Embryonic facial prominence (tissue), 1 donor: ENCODE results near the gene POLR1E.

Experiments
- DNase-seq: peaks from one replicate; pipeline ENCODE4 v3.0.0-alpha.2; 2016; ENCODE audit errors: extremely low spot score

The POLR1E gene, protein sequence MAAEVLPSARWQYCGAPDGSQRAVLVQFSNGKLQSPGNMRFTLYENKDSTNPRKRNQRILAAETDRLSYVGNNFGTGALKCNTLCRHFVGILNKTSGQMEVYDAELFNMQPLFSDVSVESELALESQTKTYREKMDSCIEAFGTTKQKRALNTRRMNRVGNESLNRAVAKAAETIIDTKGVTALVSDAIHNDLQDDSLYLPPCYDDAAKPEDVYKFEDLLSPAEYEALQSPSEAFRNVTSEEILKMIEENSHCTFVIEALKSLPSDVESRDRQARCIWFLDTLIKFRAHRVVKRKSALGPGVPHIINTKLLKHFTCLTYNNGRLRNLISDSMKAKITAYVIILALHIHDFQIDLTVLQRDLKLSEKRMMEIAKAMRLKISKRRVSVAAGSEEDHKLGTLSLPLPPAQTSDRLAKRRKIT

DNA sequence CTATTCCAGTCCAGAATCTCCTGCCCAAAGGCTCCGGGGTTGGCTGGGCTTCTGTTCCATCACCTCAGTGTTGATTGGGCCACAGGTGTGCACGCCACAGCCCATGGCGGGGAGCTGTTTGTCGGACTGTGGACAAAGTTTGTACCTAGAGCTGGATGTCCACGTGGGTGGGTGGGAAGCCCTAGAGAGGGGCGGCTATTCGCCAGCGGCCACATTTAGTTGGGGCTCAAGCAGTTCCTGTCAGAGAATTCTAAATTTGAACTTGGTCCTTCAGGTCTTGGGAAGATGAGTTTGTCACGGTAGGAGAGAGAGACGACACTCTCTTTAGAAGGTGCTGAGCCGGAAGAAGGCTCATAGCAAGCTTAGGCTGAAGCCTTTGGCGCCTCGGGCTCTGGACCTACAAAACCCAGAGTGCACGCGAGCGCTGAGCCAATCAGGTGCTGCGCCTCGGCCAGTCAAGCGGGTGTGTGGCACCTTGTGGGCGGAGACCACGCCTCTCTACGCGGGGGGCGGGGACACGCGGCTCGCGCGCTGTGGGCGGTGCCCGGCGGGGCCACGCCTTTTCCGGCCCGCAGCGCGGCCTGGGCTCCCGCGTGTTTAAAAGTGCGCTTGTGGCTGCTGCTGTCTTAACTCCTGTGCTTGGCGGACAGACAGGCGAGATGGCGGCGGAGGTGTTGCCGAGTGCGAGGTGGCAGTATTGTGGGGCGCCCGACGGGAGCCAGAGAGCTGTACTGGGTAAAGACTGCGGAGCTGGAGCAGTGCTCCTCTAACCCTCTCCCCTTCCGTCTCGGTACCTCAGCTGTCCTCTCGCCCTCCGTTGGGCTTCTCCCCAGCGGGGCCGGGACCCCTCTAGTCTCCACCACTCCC, at the start of gene POLR1E:
TSS of gene POLR1E (plus strand) at position 560 of the 867 bp plus-strand sequence. CDS start at position 660, 100 bp downstream.
- peak; percentile 62 for DNase-seq

DNA sequence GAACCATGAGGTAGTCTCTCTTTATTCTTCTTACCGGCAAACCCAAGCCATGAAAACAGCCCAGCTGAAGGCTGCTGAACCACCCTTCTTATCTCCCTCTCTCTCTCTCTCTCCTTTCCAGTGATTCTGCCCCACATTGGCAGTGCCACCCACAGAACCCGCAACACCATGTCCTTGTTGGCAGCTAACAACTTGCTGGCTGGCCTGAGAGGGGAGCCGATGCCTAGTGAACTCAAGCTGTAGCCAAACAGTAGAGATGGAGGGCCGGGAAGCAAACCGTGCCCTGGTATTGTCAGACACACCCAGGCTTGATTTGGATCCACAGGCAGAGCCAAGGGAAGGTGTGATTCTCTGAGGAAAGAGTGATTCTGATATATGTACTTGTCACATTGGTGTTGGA, 49.2 kb upstream of the POLR1E start:
- DNase-seq: no peak

DNA sequence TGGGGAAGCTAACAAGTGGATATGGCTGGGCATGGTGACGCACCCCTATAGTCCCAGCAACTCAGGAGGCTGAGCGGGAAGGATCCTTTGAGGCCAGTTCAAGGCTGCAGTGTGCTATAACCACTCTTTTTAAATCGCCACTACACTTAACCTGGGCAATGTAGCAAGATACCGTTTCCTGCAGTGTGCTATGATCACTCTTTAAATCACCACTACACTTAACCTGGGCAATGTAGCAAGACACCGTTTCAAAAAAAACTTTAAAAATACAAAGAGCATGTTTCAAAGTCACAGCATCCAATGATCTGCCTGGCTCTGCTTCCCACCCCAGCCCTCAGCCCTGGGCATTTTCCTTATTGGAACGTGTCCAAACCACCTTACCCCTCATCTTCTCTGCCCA, 48.7 kb upstream of the POLR1E start:
- DNase-seq: no peak

DNA sequence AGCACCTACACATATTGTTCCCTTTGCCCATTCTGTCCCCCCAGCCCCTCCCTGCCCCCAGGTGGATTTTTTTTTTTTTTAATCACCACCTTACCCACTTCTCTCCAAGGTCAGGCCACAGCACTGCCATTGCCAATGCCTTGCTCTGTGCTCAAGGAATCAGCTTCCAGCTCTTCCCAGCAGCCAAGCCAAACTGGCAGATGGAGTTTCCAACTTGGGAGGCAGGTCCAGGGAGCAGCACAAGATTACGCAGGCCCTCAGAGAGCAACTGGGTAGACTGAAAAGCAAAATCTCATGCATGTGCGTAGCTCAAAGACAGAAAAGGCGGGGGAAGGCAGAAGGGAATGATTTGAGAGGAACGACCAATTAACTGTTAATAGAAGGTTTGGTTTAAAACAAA, 48.1 kb upstream of the POLR1E start:
- DNase-seq: no peak

DNA sequence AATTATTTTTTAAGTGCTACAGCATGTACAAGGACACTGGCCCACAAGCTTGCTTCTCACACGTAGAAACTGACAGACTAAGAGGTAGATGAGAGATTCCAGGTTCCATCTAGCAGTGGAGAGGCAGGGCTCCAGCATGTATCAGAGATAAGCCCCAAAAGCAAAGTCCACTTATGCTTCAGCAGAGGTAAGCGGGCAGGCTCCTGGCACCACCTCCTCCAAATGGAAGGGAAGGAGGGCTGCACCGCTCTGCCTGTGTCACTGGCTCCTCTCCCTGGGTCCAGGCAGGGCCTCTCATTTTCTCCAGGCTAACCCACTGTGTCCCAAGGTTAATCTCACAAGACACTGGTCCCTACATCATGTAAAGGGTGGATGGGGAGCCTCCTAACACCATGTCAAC, 47.4 kb upstream of the POLR1E start:
- DNase-seq: no peak

DNA sequence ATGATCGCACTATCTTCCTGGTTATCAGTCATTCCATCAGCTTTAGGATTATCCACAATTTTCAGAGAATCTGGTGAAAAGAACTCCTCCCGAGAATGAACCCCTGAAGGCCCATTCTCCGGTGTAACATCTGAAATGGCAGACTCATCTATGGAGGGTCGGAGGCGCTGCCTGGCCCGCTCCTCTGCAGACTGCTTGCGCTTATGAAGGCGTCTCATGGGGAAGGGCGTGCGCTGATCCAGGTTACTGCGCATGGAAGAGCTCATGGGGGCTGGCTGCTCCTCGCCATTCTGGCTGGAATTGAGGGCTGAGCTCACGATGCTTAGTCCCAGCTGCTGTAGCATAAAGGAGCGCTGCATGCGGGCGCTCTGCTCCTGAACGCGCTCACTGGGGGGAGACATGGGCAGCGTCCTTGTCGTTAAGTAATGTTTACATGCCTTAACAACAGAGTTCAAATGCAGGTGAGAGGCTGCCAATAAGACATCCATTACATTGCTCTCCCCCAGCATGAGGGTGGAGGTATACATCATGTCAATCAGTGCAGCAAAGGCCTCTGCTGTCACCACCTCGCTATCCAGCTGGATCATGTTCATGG, 43.9 kb upstream of the POLR1E start:
- no peak for DNase-seq

DNA sequence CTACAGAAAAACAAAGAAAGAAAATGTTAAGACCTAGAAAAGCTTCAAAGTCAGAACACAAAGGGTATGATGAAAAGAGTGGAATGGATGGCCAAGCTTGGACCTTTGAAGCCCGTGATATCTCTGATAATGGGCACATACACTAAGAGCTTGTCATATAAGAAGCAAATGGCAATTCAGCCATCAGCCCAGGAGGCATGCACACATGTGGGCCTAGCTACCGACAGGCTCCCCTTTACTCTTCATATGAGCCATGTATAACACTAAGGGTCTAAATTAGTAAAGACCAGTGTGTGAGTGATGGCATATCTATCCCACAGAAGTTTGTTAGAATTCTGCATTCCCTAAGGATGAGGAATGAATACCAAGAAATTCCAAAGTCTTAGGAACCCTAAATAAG, 43.2 kb upstream of the POLR1E start:
- DNase-seq: no peak

DNA sequence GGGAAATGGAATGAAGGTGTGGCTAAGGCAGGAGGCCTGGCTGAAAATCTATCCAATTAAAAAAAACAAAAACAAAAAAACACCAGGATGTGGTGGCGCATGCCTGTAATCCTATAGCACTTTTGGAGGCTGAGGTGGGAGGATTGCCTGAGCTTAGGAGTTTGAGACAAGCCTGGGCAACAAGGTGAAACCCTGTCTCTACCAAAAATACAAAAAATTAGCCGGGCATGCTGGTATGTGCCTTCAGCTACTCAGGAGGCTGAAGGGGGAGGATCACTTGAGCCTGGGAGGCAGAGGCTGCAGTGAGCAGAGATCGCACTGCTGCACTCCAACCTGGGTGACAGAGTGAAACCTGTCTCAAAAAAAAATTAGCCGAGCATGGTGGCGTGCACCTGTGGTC, 42.2 kb upstream of the POLR1E start:
- no peak for DNase-seq

DNA sequence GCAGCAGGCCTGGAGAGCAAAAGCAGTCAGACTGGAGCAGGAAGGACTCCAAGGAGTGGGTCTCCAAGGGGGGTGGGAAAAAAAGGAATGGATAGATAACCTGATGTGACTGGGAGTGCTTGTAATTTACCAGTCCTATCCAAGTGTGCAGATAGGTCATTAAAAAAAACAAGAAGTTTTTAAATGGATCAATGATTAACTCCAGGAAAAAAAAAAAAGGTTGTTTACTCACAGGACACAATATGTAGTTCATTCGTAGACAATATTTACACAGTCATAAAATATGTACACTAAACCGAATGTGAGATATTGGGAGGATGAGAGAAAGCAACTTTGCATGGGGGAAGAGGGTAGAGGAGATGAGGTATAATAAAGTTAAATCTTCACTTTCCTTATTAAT, 40.9 kb upstream of the POLR1E start:
- DNase-seq: no peak

DNA sequence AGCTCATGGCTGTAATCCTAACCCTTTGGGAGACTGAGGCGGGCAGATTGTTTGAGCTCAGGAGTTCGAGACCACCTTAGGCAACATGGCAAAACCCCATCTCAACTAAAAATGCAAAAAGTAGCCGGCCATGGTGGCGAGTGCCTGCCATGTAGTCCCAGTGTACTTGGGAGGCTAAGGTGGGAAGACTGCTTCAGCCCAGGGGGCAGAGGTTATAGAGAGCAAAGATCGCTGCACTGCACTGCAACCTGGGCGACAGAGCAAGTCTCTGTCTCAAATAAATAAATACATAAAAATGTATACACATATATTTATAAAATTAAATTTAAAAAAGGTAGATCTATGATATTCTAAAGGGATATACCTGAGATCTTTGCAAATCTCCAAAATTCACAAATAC, 39.9 kb upstream of the POLR1E start:
- DNase-seq: no peak

DNA sequence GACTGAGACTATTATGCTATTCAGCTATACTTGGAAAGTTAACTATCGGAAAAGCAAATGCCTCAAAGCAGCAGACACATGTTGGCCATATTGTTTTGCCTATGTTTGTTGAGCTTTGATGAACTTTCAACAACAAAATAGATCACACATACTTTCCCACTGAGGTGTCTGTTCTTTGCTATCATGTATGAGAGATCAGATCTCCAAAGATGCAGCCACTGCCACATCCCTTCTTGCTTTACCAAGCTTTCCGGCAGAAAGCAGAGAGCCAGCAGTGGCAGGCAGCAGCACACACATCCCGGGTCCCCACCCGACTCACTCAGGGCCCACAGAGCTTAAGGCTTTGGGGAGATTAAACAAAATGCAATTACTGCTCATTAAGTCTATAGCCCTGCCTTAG, 39.3 kb upstream of the POLR1E start:
- no peak for DNase-seq

DNA sequence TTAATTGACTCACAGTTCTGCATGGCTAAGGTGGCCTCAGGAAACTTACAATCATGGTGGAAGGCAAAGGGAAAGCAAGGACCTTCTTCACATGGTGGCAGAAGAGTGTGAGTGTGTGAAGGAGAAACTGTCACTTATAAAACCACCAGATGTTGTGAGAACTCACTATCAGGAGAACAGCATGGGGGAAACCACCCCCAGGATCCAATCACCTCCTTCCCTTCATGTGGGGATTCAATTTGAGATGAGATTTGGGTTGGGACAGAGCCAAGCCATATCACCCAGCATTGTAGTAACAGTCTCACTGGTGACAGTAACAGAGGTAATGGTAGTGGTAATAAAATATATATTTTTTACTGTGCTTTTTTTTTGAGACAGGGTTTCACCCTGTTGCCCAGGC, 38.6 kb upstream of the POLR1E start:
- DNase-seq: no peak

DNA sequence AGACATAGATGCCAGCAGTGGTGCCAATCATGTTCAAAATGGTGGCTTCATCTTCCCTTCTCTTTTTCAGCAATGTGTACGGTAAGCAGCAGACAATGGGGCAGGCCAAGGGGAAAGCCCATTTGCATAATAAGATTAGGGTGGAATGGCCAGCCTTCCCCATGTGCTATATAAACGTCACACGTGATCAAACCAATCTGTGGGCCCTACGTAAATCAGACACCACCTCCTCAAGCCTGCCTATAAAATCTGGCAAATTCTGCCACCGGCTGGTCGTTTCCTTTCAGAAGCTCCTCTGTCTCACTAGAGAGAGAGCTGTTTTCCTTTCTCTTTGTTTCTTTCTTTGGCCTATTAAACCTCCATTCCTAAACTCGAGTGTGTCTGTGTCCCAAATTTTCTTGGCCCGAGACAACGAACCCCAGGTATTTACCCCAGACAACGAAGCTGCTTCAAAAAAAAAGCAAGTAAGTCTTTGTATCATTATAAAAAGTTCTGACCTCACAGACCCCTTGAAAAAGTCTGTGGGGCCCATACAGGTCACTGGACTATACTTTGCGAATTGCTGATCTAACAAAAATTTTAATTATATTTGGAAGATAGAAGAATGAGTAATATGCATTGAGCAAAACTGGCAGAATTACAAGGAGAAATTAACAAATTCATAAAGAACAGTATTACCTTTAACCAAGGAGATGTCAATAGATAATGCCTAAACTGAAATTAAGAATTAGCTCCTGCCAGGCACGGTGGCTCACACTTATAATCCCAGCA, 35.7 kb upstream of the POLR1E start:
- no peak for DNase-seq

DNA sequence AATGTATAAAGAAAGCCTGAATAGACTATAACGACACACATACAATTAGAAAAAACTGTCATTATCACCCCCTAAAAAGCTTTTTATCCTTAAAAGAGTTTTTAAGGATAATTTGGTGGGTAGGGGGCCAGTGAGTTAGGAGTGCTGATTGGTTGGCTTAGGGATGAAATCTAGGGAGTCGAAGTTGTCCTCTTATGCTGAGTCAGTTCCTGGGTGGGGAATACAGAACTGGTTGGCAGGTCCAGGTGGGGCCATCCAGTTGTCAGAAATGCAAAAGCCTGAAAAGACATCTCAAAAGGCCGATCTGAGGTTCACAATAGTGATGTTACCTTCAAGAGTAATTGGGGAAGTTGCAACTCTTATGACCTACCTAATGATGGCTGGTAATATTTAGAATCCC, 34.1 kb upstream of the POLR1E start:
- no peak for DNase-seq

DNA sequence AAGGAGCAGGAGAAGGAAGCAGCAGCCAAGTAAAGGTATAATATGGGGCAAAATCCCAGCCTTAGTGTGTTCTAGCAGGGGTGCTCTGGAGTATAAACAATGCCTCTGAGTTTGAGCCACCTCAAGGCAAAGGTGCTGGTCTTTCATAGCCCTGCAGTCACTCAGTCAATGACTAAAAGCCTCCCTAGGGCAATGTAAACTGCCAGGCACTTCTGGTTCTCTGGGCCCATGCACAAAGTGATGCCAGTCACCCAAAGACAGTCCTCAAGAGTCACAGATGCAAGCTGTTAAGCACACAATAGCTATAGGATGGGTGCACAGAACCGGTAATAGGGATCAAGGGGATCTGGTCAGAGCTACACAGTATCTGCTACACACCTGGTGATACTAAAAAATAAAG, 33.1 kb upstream of the POLR1E start:
- no peak for DNase-seq

DNA sequence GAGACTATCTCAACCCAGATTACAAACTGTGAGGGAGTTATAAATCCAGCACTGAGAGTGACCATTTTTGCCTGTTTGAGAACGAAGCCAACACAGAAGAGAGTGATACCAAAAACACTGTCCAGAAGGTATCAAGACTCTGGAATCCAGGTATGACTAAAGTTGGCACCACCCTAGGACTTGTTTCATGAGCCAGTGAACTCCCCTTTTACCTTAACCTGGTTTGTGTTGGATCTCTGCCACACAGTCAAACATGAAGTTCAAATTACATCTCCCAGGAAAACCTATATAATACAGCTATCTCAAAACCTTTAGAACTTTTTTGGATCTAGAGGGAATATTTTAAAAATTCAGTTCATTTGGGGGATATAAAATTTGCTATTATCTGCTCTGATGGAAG, 31.9 kb upstream of the POLR1E start:
- no peak for DNase-seq

DNA sequence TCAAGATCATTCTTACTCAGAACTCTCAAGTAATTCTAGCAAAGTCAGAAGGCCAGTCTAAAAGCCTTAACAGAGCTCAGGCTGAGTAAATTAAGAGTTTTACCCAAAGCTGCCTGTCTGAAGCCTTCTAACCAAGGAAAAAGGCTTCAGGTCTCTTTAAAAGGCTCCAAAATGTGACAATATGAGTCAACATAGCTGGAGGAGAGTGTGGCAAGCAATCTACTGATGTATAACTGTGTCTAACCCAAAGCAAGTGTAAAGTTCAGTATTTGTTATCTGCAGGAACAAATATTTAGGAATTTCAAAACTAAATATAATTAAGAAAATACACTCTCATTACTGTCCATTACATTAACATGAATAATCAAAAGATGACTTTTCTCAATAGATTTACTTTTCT, 31.5 kb upstream of the POLR1E start:
- DNase-seq: no peak

DNA sequence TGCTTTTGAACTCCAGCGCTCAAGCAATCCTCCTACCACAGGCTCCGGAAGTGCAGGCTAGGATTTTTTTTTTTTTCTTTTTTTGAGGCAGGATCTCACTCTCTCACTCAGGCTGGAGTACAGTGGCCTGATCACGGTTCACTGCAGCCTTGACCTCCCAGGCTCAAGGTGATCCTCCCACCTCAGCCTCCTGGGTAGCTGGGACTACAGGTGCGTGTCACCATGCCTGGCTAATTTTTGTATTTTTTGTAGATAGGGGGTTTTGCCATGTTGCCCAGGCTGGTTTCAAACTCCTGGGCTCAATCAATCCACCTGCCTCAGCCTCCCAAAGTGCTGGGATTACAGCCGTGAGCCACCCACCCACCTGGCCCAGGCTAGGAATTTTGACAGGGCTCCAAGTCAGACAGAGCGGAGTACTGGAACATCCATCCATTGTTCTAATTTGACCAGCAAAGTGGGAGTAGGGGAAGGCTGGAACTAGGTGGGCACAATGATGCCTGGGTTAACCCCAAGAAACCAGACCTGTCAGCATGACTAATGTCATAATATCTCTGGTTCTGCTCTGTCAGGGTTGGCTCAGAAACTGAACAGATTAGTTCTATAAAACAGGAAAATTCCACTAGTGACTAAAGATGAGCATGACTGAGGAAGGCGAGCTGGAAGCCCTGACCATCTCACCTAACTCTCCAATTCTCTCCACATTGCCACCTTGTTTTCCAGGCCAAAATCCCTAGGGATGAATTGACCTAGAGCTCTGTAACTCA, 29.7 kb upstream of the POLR1E start:
- no peak for DNase-seq

DNA sequence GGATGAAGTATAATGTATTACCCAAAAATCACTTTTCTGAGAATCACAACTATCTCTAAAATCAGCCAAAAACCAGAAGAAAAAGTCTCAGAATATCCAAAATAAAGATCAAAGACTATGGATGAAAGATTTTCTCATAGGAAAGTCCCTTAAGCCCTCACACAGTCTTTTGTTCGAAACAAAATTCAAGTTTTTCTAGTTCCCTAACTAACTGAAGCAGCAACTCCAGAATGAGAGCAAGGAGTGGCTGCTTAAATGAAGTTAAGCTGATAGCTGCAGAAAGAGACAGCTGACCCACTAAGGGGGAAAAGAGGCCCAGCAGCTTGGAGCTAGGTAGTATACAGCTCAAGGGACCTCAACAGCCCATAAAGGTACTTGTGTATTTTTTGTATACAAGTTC, 28.9 kb upstream of the POLR1E start:
- DNase-seq: no peak

DNA sequence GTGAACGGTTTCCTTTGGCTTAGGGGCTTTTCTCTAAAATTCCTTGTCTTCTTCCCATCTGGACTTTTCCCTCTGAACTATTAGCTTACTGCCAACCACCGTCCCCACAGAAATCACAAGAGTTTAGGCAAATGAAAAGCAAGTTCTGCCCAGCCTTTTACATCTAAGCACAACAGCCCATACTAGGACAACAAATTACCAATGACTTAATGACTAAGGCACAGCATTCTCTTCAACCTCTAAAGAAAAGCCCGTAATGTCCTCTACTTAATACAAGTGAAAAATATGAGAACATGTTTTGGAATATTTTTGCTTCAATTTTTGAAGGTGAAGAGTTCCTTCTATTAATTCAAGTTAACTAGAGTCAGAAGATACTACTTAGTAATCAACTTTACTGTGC, 21.7 kb upstream of the POLR1E start:
- DNase-seq: no peak
